Stimulated activated CD4-positive, alpha-beta T cell treated with anti-CD3 and anti-CD28 coated beads, Interleukin-1b, Interleukin-23, amount 100 ng/mL, for 48 hours (primary cell): ENCODE data around the gene PDCD5.
"Not testable (repeated sequence)": the region's sequence is repeated elsewhere in the genome, so short reads cannot be mapped to it uniquely, and the experiment has no call there.

ENCODE experiments used
- DNase-seq: peaks from one replicate; pipeline ENCODE4 v3.0.0-alpha.2; 2020

PDCD5 gene

GRCh38 chr19:32580901-32581704 lies at the start of gene PDCD5:
PDCD5 (plus strand) TSS chr19:32581190; CDS start chr19:32581262, 72 bp downstream.
- peak; percentile 96 for DNase-seq

DNA sequence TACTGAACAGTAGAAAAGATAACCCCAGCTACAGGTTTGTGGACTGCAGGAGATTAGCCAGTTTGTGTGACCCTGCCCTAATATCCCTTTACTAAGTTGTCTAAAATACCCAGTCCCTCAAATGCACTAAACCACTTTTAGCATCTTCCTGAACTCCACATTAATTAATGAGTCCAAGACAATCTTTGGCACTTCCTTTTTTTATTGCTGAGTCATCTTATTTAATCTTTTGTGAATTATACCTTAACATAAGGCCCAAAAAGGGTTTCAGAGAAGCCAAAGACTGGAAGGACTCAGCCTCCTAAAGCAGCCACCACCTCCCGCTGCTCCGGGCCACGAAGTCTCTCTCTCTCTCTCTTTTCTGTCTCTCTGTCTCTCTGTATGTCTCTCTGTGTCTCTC lies 48.8 kb upstream of the PDCD5 start:
- no peak for DNase-seq

DNA sequence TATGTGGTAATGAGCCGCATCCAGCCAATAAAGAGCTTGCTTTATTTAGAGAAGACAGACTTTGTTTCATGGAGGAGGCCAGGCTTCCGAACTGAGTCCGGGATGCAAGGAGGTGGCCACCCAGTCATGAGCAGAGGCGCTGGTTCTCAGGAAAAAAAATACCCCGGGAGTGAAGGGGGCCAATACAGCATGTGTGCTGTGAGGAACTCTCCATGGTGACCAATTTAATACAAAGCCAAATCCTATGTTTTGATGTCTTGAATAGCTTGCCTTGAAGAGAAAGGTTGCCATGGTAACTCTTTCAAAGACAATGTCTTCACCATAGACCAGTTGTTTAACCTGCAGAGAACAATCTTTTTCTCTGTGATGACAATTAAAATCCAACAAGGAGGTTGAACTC lies 43.4 kb upstream of the PDCD5 start:
- DNase-seq = no peak

DNA sequence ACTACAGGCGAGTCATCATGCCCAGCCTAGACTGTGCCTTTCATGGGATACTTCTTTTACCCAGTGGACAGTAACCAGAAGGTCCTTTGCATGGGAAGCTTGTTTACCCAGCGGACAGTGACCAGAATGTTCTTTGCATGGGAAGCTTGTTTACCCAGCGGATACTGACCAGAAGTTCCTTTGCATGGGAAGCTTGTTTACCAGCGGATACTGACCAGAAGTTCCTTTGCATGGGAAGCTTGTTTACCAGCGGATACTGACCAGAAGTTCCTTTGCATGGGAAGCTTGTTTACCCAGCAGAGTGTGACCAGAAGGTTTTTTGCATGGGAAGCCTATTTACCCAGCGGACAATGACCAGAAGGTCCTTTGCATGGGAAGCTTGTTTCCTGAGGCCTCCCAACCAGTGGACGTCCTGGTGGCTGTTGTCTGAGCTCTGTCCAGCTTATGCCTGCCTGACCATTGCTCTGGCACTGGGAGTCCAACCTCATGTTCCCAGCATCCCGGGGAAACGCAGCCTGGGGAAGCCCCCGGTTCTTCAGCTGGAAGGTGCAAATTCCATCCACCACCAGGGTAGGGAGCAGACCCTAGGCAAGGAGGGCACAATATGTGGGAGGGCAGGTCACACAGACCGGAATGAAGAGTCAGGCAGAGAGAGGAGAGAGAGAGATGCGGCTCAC lies 41.6 kb upstream of the PDCD5 start:
- DNase-seq = no peak

DNA sequence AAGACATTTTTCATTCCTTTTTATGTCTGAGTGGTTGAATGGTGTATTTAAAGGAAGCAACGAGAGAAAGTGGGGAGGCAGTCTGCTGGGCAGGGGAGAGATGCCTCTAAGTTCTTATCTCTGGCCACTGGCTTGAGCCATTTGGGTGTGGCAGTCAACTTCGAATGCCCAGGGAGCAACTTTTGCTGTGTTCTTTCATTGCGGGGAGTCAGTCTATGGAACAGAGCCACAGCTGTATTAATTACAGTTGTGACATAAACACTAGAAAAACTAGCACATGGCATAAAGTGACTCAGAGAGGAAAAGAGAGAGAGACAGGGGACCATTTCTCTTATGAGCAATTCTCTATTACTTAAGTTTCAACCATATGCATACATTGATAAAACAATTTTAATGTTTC lies 40.4 kb upstream of the PDCD5 start:
- DNase-seq = no peak

DNA sequence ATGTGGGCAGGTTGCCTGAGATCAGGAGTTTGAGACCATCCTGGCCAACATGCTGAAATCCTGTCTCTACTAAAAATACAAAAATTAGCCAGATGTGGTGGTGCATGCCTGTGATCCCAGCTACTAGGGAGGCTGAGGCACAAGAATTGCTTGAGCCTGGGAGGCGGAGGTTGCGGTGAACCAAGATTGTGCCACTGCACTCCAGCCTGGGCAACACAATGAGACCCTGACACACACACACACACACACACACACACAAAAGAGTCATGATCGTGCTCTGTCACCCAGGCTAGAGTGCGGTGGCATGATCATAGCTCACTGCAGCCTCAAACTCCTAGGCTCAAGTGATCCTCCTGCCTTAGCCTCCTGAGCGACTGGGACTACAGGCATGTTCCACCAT lies 39.6 kb upstream of the PDCD5 start:
- not testable (repeated sequence) for DNase-seq

DNA sequence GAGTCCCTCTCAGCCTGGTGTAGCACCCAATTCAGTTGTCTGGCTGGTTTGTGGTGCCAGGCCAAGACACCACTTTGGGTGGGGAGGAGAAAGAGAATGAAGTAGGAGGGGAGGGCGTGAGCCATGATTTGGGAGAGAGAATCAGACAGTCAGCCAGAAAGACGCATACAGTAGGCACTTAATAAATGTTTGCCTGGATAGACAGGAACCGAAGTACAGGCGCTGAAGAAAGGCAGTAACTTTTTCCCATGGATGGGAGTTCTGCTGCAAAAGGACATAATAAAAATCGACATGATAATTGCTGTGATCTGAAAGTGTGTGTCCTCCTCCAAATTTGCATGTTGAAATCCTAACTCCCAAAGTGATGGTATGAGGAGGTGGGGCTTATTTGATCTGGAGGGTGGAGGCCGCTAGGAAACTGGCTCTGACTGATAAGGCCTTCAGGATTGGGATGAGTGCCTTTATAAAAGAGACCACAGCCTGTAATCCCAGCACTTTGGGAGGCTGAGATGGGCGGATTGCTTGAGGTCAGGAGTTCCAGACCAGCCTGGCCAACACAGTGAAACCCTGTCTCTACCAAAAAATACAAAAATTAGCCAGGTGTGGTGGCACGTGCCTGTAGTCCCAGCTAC lies 38.4 kb upstream of the PDCD5 start:
- DNase-seq = no peak

DNA sequence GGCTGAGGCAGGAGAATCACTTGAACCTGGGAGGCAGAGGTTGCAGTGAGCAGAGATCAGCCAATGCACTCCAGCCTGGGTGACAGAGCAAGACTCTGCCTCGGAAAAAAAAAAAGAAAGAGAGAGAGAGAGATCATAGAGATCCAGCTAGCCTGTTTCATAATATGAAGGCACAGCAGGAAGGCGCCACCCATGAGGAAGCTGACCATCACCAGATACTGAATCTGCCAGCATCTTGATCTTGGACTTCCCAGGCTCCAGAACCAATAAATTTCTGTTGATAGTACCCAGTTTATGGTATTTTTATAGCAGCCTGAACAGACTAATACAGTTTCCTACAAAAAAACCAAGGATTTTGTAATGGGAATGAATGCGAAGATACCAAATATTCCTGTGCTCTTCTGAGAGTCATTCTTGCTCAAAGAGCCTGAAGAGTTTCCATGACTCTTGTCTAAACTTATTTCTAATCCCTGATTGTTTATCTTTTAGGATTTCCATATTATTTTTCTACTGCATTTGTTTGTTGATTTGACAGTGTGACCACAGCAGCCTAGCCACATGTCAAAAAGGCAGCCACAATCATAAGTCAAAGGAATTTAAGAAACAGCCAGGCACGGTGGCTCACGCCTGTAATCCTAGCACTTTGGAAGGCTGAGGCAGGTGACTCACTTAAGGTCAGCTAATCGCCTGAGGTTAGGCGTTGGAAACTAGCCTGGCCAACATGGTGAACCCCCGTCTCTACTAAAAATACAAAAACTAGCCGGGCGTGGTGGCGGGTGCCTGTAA lies 37.7 kb upstream of the PDCD5 start:
- DNase-seq = no peak

GRCh38 chr19:32544917-32545316 lies 36.1 kb upstream of the PDCD5 start:
- DNase-seq = no peak

DNA sequence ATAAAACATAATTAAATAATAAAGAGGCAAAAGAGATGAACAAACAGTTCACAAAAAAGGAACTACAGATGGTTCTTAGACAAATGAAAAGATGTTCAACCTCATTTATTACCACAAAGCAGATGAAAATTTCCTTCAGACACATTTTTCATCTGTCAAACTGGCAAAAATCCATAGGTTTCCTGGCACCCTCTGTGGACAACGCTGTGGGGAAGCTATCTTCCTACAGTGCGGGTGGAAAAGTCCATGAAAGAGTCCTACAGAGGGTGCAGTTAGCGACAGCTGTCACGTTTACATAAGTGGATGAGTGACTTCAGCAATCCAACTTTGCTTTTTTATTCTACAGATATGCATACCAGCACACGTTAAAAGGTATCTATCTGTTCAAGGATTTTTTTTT lies 30.3 kb upstream of the PDCD5 start:
- no peak for DNase-seq

GRCh38 chr19:32555786-32556185 lies 25.2 kb upstream of the PDCD5 start:
- no peak for DNase-seq

GRCh38 chr19:32558607-32559228 lies 22.3 kb upstream of the PDCD5 start:
- no peak for DNase-seq

DNA sequence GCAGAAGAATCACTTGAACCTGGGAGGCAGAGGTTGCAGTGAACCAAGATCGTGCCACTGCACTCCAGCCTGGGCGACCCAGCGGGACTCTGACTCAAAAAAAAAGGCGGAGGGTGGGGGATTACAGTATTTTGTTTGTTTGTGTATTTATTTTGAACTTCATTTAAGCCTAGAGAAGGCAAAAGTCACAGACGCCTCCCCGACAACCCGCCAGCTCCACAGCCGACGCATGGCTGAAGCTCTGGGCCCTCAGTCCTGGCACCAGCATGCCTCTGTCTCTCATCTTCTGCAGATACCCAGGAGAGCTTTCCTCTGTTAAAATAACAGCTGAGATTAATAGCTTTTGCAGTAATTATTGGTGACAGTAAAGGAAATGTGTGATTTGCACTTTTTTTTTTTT lies 17.2 kb upstream of the PDCD5 start:
- DNase-seq = no peak

DNA sequence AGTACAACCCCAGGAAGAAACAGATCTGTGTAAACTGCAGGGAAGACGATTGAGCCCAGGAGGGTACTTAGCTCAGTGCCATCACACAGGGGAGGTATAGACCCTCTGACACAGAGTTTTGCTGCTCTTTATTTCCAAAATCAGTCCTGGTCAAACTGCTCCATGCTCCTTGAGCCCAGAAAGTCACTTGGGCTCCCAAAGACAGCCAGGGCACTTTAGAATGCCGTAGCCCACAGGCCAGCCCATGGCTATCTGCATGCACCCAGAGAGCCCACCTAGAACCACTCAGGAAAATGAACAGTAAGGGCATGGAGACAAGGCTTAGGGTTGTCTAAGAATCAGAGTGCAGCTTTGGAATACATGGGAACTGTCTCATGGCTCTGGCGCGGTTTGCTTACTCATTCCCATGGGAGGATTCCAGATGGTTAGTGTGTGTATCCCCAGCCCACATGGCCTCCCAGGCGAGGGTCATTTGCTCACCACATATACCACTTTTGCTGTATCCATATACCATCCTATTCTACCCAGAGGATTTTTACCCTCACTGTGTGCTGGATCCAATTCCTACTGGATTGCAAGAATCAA lies 14.7 kb upstream of the PDCD5 start:
- DNase-seq = no peak

GRCh38 chr19:32567486-32567885 lies 13.5 kb upstream of the PDCD5 start:
- no peak for DNase-seq

GRCh38 chr19:32570081-32570785 lies 10.8 kb upstream of the PDCD5 start:
- peak; percentile 43 for DNase-seq

DNA sequence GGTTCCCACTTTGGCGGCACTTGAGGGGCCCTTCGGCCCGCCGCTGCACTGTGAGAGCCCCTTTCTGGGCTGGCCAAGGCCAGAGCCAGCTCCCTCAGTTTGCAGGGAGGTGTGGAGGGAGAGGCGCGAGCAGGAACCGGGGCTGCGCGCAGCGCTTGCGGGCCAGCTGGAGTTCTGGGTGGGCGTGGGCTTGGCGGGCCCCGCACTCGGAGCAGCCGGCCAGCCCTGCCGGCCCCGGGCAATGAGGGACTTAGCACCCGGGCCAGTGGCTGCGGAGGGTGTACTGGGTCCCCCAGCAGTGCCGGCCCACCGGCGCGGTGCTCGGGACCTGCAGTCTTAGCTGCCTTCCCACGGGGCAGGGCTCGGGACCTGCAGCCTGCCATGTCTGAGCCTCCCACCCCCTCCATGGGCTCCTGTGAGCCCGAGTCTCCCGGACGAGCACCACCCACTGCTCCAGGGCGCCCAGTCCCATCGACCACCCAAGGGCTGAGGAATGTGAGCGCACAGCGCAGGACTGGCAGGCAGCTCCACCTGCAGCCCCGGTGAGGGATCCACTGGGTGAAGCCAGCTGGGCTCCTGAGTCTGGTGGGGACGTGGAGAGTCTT lies 9.4 kb upstream of the PDCD5 start:
- not testable (repeated sequence) for DNase-seq

GRCh38 chr19:32572700-32573491 lies 8.1 kb upstream of the PDCD5 start:
- DNase-seq = not testable (repeated sequence)

DNA sequence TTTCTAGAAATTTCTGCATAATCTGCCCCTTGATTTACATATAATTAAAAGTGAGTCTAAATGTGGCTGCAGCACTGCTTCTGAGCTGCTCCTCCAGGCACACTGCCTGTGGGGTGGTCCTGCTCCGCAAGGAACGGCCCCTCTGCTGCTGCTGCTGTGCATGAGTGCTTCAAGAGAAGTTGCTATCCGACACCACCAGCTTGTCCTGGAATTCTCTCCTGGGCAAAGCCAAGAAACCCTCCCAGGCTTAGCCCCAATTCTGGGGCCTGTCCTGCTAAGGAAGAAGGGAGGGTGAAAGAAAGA lies 7.5 kb upstream of the PDCD5 start:
- DNase-seq = no peak

DNA sequence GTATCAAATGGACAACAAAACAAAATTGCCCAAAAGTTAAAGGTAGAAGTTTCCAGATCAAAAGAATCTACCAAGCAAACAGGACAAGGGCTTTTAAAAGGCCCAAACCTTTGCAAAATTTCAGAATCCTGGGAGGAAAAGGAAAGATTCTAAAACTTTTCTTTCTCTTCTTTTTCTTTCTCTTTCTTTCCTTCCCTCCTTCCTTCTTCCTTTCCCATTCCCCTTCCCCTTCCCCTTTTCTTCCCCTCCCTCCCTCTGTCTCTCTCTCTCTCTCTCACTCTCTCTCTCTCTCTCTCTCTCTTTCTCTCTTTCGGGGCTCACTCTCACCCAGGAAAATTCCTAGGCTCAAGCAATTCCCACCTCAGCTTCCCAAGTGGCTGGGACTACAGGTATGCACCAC lies 4.2 kb upstream of the PDCD5 start:
- DNase-seq = no peak
